Cardiac septum (tissue), 1 donor: ENCODE results near the gene MXI1. TPM values are rescaled to one million over a fixed set of nuclear protein-coding genes. Genes with fewer than 3 reads are reported as not detected.

Experiments used
- DNase-seq: peaks from one replicate; pipeline ENCODE4 v3.0.0-alpha.2; 2020; ENCODE audit warnings: low spot score
- intact Hi-C: fragments of 100-400 bp; cut with DNase I; formaldehyde crosslinking; loops from one replicate; pipeline ENCODE4 v1.14.0; 2022
- long read RNA-seq: library from polyadenylated mRNA; unstranded; transcript quantifications from one replicate; pipeline ENCODE4 v2.0.0, GENCODE V29; 2021
- total RNA-seq: library from RNA; stranded (reverse); fragmentation: NEBNext Ultra II Directional; extraction: Animal tissue kit (Norgen Biotek cat#: 25700); gene quantifications from one replicate; pipeline ENCODE4 v1.2.1, GENCODE V29; 2021
- donor health status: DM: no; HTN: no; CAD: no.

MXI1 gene
- total RNA-seq, result 59.2 TPM
- long read RNA-seq, transcript MXI1-201 (6 exons, 2,424 nt), result major isoform, 120 of 175 reads
- long read RNA-seq, transcript MXI1-202 (6 exons, 3,470 nt), result minor isoform, 15 of 175 reads
- long read RNA-seq, partial matches to known transcripts, result 9 of 175 reads
- long read RNA-seq, other reads (novel, unspliced or antisense), result 26 of 175 reads

DNA sequence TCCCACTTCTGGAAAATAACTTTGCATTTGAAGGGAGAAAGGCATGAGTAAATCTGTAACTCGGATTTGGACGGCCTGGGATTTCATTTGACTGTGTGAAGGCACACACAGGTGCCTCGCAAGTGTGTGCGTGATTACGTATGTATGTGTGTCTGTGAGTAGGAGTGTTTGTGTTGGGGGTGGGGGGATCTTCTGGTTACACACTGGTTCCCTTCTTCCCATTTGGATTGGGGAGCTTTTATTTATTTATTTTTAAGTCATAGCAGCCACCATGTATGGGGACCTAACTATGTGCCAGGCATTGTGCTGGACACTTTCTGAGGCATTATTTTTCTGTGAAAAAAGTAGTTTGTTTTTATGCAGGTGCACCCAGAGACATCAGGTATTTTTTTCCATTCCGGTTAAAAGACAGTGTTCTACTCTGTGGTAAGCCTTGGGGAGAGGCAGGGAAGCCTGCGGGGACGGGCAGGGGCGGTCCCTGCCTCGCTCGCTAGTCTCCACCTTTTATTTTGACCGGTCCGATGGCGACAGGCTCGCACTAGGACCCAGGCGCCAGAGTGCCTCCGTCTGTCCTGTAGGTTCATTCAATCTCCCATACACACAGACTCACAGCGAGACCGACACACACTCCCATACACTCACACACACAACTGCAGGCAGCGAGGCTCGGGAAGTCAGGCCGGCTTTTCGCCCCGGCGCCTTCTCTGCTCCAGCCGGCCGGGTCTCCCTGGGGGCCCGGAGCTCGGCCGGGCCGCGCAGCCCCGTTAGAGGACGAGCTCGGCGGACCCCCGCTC lies at the start of gene MXI1:
Gene MXI1 (plus strand): TSS at position 595 of the 794 bp plus-strand sequence. CDS start 204 bp downstream, outside the sequence.
- intact Hi-C loops, result loop anchor here (2.0 to 5.0 kb wide), 3 partner anchors 30 to 310 kb away; no protein-coding TSS in a partner anchor
- DNase-seq, result peak; percentile 93

DNA sequence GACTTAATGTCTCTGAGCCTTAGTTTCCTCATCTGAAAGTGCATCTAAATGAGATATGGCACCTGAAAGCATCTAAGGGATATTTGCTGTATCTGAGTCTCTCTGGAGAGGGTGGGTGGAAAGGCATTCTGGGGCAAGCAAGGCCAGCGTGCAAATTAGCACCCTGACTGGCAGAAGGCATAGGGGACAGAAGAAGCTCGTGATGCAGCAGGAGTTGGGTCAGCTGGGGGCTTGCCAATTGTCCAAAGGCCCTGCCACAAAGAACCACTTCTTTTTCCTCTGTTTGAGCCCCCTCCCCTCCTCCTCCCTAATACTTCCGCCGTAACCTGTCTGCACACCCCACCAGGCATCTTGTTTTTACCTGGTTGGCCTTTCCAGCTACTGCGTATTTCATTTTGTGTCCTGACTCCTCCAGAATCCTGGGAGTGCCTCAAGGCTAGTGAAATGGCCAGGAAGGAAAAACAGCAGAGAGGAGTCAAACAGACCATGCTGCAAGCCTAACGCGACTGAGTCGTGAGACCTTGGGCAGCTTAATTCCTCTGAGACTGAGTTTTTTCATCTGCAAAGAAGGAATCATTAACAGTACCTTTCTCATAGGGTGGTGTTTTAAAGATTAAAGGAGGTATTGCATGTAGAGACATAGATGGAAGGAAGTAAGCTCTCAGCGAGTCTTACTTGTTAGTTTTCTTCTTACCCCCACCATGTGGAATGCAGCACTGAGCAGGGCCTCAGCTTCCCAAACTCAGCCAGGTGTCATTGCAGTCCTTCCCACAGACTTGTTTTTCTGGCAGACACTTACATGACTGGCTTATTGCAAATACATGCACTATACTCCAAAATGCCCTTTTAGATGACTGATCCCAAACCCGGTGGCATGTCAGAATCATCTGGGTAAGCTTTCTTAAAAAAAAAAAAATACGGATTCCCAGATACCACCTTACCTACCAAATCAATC lies 49.1 kb upstream of the MXI1 start:
- intact Hi-C loops, result no loop called here
- DNase-seq, result no peak

GRCh38 chr10:110160081-110160480 lies 47.3 kb upstream of the MXI1 start:
- no peak for DNase-seq
- intact Hi-C loops, result no loop called here

GRCh38 chr10:110160522-110160921 lies 46.9 kb upstream of the MXI1 start:
- DNase-seq, result no peak
- intact Hi-C loops, result no loop called here

- intact Hi-C loops, result no loop called here
Measured at GRCh38 chr10:110162741-110163145, 44.7 kb upstream of the MXI1 start.

DNA sequence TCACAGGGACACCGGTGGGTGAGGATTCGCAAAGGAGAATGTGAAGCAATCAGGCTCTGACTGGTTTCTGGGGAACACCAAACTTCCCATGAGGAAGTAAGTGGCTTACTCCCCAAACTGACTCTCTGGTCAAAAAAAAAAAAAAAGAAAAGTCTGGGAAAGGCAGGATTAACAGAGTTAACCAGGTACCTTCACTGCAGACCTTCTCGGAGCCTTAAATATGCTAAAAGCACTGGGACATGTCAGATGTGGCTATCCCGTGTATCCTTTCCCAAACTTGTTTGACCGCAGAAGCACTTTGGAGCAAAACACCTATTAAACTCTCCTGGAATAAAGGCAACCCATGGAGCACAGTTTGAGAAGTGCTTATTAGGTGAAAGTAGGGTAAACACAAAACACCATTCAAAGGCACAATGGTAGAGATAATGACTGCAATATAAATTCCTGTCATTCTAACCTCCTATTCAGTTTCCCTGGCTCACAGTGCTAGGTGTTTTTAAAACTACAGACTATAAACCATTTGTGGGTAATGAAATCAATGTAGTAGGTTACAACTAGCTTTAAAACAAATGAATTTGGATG lies 44.1 kb upstream of the MXI1 start:
- intact Hi-C loops, result no loop called here
- DNase-seq, result no peak

More at GRCh38 chr10:110162741-110163145, 44.7 kb upstream of the MXI1 start:
- DNase-seq, result no peak

DNA sequence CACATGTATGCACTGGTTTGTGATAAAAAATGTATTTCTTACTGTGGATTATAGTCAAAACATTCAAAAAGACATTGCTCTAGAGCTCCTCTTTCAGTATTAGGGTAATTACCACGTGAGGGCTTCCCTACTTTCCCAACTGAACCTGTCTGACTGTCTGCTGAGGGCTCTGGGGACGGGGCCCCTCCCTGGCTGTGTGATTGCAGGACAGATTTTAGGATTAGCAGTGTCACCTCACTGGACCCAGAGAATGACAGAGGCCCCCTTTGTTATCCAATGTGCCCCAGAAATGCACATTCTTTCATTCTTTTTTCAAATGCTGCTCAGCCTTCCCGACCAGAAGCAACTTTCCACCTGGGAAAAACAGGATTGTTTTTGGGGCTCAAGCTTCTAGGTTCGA lies 43.6 kb upstream of the MXI1 start:
- no peak for DNase-seq
- intact Hi-C loops, result no loop called here

DNA sequence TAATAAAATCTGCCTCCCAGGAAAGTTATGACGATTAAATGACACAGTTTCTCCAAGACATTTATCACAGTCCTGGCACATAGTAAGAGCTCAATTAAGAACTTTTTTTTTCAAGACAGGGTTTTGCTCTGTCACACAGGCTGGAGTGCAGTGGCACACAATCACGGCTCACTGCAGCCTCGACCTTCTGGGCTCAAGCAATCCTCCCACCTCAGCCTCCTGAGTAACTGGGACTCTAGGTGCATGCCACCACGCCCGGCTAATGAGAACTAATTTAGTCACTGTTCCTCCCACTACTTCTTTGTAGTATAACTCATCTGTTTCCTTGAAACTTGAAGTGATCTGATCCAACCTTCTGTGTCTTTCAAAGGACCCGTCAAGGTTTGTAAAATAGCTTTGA lies 42.2 kb upstream of the MXI1 start:
- no peak for DNase-seq
- intact Hi-C loops, result no loop called here

GRCh38 chr10:110167149-110167548 lies 40.3 kb upstream of the MXI1 start:
- no peak for DNase-seq
- intact Hi-C loops, result no loop called here

- intact Hi-C loops, result no loop called here
- no peak for DNase-seq
Measured at GRCh38 chr10:110168601-110169481, 38.6 kb upstream of the MXI1 start.

- DNase-seq, result no peak
- intact Hi-C loops, result no loop called here
Measured at GRCh38 chr10:110169586-110169985, 37.8 kb upstream of the MXI1 start.

DNA sequence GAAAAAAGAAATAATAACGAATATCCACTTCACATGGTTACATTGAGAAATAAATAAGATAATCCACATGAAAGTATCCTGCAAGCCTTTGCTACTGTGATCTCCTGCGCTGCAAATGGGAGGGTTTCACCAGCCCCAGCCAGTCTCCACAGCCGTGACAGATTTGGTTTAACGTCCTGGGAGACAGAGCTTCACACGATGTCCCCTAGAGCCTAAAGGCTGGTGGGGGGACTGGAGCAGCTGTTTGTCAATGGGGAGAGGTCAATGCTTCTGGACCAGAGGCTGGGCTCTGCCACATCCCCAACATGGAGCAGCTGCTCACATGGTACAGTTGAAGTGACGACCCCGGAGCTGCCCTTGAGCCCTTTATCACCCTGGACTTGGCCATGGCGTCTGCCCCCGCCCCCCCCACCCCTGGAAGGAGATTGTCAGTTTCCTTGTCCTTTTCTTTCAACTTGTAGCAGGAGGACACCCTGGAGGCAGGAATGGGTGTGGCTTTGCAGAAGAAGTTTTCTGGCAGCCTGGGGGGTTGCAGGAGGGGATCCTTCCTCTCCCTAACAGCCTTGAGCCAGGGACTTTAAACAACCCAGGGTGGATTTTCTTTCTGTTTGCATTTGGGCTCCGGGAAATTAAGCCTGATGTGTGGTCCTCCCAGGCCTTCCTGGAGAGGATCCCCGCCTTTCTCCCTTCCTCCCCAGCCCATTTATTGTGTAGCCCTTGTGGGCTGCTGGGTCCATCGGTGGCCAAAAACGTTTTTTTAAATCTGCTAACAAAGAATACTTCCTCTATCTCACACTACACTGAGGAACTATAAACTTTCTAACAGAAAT lies 37.0 kb upstream of the MXI1 start:
- intact Hi-C loops, result no loop called here

DNA sequence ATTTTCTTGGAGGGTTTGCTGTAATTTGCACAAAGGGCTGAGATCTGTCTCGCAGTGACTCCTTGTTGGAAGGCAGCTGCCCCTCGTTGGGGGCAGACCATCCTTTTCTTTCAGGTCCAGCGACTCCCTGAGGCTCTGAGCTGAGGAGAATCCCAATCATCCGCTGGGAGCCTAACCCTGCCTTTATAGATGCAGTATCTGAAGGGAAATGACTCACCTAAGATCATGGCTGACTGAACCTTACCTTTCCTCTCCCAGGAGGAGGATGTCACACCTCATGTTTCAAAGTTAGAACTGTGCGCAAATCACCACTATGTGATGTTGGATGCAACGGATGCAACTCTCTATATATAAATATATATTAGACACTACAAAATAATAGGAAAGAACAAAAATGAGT lies 36.4 kb upstream of the MXI1 start:
- intact Hi-C loops, result no loop called here

More for the DNA sequence above, 37.0 kb upstream of the MXI1 start:
- no peak for DNase-seq

DNA sequence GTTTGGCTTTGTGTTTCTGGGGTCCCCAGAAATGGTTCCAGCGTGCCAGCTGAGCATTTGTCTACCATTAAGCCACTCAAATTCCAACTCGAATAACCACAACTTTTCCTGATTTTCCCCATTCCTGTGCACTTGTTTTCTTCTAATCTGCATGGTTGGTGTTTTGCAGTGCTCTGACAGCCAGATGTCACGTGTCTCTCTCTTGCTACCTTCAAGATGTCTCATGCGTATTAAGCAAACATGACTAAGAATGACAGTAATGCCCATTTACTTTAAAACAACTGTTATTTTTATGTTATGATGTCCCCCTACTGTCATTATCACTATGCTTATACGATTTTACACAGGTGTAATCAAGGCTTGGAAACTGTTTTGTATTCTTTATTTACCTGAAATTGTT lies 35.2 kb upstream of the MXI1 start:
- DNase-seq, result no peak
- intact Hi-C loops, result no loop called here

More for the DNA sequence above, 36.4 kb upstream of the MXI1 start:
- no peak for DNase-seq

GRCh38 chr10:110174201-110174600 lies 33.2 kb upstream of the MXI1 start:
- intact Hi-C loops, result no loop called here
- DNase-seq, result no peak

DNA sequence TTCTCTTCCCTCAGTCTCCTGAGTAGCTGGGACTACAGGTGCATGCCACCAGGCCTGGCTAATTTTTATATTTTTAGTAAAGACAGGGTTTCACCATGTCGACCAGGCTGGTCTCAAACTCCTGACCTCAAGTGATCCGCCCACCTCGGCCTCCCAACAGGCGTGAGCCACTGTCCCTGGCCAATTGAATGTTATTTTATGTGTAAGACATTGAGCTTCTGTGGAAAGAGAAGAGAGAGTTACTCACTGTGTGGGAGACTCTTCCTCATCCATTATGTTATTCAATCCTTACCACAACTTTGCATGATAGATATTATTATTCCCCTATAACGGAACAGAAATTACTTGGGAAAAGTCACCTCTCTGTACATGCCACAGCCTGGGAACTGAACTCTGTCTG lies 32.6 kb upstream of the MXI1 start:
- intact Hi-C loops, result no loop called here

GRCh38 chr10:110175406-110175805 lies 32.0 kb upstream of the MXI1 start:
- intact Hi-C loops, result no loop called here
- DNase-seq, result no peak

More for the DNA sequence above, 32.6 kb upstream of the MXI1 start:
- DNase-seq, result no peak
